ENCODE data around the gene DHRS2.

The DHRS2 gene

DNA sequence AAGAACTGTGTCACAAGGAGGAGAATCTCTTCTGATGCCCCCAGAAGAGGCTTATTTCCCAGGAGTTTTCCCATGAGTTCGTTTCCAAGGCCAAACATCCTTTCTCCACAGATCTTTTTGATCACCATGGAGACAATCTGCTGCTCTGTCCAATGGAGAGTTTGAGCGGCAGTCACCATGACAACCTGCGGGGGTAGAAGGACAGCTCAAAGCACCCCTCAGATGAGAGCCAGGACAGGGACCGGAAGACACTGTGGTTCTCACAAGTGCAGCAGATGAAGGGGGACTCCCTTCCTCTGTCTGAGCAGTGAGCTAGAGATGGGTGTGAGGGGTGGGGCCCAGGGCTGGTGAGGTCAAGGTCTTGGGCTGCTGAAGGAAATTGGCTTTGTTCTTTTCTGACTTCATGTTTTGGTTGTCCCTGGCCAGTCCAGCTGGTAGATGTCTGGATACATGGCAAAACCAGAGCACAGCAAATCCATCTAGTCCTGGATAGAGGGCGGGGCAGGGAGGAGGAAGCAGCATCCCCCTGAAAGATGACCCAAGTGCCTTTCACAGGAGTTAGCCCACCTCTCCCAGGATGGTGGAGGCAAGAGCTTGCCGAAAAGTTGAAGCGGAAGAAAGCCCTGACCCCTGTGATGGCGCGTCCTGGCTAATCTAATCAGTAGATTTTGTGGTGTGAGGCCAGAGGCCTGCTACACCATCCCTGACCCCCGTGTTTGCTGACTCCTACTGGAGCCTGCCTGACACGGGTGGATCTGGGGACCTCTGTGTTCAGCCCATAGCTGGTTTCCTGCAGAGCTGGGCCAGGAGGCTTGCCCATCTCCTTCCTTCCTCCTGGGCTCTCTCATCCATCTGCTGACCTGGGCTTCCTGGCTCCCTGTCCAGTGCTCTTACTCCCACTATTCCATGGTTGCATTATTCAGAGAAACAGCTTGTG is 24.4 kb downstream of the DHRS2 start:
- no peak overlapping the region for H3K4me3 ChIP-seq (ENCODE audit: low read depth, low read length)
- TF ChIP-seq CTCF (IDR thresholded peaks at IDR 0.05; ENCODE audit: low read depth, low read length): no peak

DNA sequence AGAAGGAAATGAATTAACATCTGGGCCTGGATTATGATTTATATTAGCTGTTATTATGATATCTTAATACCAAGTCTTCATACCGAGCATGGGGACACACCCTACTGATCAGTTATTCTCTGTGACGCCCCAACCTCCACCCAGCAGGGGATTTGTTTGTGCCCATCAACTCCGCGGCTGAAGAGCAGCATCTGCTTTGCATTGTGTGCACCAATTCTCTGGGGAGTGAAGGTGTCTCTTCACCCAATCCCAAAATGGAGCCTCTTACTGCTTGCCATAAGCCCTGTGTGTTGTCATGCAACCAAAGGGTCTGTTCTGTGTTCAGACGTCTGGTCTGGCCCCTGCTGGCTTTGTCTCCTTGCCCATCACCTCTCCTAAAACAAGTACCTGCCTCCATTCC is 25.4 kb downstream of the DHRS2 start:
- no peak for TF ChIP-seq CTCF (IDR thresholded peaks at IDR 0.05; ENCODE audit: low read depth, low read length)
- H3K4me3 ChIP-seq (ENCODE audit: low read depth, low read length): no peak overlapping the region

DNA sequence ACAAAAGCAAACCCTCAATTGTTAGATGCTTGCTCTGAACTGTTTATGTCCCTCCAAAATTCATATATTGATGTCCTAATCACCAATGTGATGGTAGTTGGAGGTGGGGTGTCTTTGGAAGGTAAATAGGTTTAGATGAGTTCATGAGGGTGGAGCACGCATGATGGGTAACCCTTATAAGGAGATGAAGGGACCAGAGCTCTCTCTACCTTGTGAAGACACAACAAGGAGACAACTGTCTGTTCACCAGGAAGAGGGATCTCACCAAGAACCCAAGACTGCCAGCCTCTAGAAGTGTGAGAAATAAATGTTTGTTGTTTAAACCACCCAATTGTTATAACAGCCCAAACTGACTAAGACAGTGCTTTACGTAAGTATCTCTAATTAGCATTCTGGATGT is 27.0 kb downstream of the DHRS2 start:
- TF ChIP-seq CTCF (IDR thresholded peaks at IDR 0.05; ENCODE audit: low read depth, low read length): no peak
- H3K4me3 ChIP-seq (ENCODE audit: low read depth, low read length): no peak overlapping the region

GRCh38 chr14:23663711-23664110 is 27.5 kb downstream of the DHRS2 start:
- H3K4me3 ChIP-seq (ENCODE audit: low read depth, low read length): no peak overlapping the region
- TF ChIP-seq CTCF (IDR thresholded peaks at IDR 0.05; ENCODE audit: low read depth, low read length): no peak

- no peak for TF ChIP-seq CTCF (IDR thresholded peaks at IDR 0.05; ENCODE audit: low read depth, low read length)
- no peak overlapping the region for H3K4me3 ChIP-seq (ENCODE audit: low read depth, low read length)
Measured at GRCh38 chr14:23664207-23664885, 28.2 kb downstream of the DHRS2 start.

DNA sequence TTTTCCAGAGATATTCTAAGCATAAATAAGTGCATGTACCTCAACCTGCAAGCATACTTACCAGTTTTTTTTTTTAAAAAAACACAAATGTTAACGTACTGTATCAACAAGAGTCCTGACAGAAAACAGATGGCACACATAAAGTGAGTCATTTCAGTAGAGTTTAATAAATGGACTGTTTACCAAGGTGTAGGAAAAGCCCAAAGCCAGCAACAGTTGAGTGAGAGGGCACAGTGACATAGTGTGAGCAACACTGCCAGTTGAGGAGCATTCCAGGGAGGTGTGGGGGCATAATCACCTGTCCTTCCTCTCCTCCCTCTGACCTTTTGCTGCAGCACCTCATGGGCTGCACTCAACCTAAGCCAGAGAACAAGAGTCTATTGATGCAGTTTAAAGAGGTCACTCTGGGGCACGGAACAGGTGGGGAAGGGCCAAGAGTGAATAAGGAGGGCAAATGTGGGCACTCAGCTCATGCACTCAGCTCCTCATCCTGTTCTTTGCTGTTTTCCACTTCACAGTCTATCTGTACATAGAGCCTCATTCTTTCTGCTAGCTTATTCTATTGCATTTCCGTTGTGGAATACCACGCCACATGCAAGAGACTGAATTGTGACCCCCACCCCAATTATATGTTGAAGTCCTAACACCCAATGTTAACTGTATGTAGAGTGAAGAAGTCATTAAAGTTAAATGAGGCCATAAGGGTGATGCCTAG is 29.3 kb downstream of the DHRS2 start:
- no peak for TF ChIP-seq CTCF (IDR thresholded peaks at IDR 0.05; ENCODE audit: low read depth, low read length)
- H3K4me3 ChIP-seq (ENCODE audit: low read depth, low read length): no peak overlapping the region

Data from WI38 (cell line).